ENCODE results near the gene INTS1. TPM values are rescaled to one million over a fixed set of nuclear protein-coding genes. Genes with fewer than 3 reads are reported as not detected.

INTS1 gene
- polyA plus RNA-seq, 1 experiment: 21.8 TPM

- TF ChIP-seq CTCF (IDR thresholded peaks at IDR 0.05; ENCODE audit: insufficient read depth, low read depth, low read length): no peak
- Histone ChIP-seq H3K27me3 (ENCODE audit: control insufficient read depth, insufficient read depth, low read length) (no peaks in the 10 kb centered on the region), H3K4me3 (ENCODE audit: low read depth, low read length) (peak overlapping the region; percentile 92), H3K36me3 (ENCODE audit: control insufficient read depth, insufficient read depth, low read length) (no peaks in the 10 kb centered on the region)
- no peak for DNase-seq (ENCODE audit: low read depth)
- POLR2A ChIA-PET: no interaction called here
- CTCF ChIA-PET: interaction anchor here (0.6 to 3.5 kb wide), 7 partner anchors 17 to 702 kb away, joined by 3 to 24 read pairs (median 3); no protein-coding TSS in a partner anchor
These were observed 46.1 kb downstream of the INTS1 start for GRCh38 chr7:1457949-1458682.

- peak overlapping the region; percentile 92 for H3K4me3 ChIP-seq (ENCODE audit: low read depth, low read length)
- no peak for DNase-seq (ENCODE audit: low read depth)
- no peak for TF ChIP-seq CTCF (IDR thresholded peaks at IDR 0.05; ENCODE audit: insufficient read depth, low read depth, low read length)
- POLR2A ChIA-PET: no interaction called here
- H3K27me3 ChIP-seq (ENCODE audit: control insufficient read depth, insufficient read depth, low read length): no peaks in the 10 kb centered on the region
- no peaks in the 10 kb centered on the region for H3K36me3 ChIP-seq (ENCODE audit: control insufficient read depth, insufficient read depth, low read length)
- CTCF ChIA-PET: interaction anchor here (0.6 to 3.5 kb wide), 5 partner anchors 17 to 264 kb away, joined by 3 to 24 read pairs (median 3); no protein-coding TSS in a partner anchor
These were observed 46.9 kb downstream of the INTS1 start for GRCh38 chr7:1457059-1457948.

GRCh38 chr7:1455955-1456354, 48.2 kb downstream of the INTS1 start:
- Histone ChIP-seq H3K36me3 (ENCODE audit: control insufficient read depth, insufficient read depth, low read length) (no peaks in the 10 kb centered on the region), H3K4me3 (ENCODE audit: low read depth, low read length) (no peak overlapping the region), H3K27me3 (ENCODE audit: control insufficient read depth, insufficient read depth, low read length) (no peaks in the 10 kb centered on the region)
- ChIA-PET POLR2A (no interaction called here), CTCF (interaction anchor here (3.5 kb wide), 1 partner anchor 19 kb away, joined by 24 read pairs; no protein-coding TSS in a partner anchor)
- TF ChIP-seq CTCF (IDR thresholded peaks at IDR 0.05; ENCODE audit: insufficient read depth, low read depth, low read length): no peak
- no peak for DNase-seq (ENCODE audit: low read depth)

GRCh38 chr7:1455241-1455939, 48.8 kb downstream of the INTS1 start:
- ChIA-PET CTCF (no interaction called here), POLR2A (no interaction called here)
- no peak overlapping the region for H3K4me3 ChIP-seq (ENCODE audit: low read depth, low read length)
- no peak for TF ChIP-seq CTCF (IDR thresholded peaks at IDR 0.05; ENCODE audit: insufficient read depth, low read depth, low read length)
- no peaks in the 10 kb centered on the region for H3K27me3 ChIP-seq (ENCODE audit: control insufficient read depth, insufficient read depth, low read length)
- H3K36me3 ChIP-seq (ENCODE audit: control insufficient read depth, insufficient read depth, low read length): no peaks in the 10 kb centered on the region
- no peak for DNase-seq (ENCODE audit: low read depth)

- DNase-seq (ENCODE audit: low read depth): no peak
- ChIA-PET CTCF (no interaction called here), POLR2A (no interaction called here)
- no peak for TF ChIP-seq CTCF (IDR thresholded peaks at IDR 0.05; ENCODE audit: insufficient read depth, low read depth, low read length)
- no peak overlapping the region for H3K4me3 ChIP-seq (ENCODE audit: low read depth, low read length)
- H3K27me3 ChIP-seq (ENCODE audit: control insufficient read depth, insufficient read depth, low read length): no peaks in the 10 kb centered on the region
- no peaks in the 10 kb centered on the region for H3K36me3 ChIP-seq (ENCODE audit: control insufficient read depth, insufficient read depth, low read length)
These were observed 49.6 kb downstream of the INTS1 start for GRCh38 chr7:1454542-1454941.
